EH (cell line): ENCODE data around the gene TMEM43.

Experiments
- DNase-seq: peaks from one replicate; pipeline ENCODE4 v3.0.0-alpha.2; 2015; ENCODE audit warnings: low read depth

Gene TMEM43

GRCh38 chr3:14178247-14179113 is 53.6 kb downstream of the TMEM43 start, which contains the start of the genes LSM3 and XPC:
TSS of gene LSM3 (plus strand) at chr3:14178817. CDS start at chr3:14178861, 44 bp downstream.
TSS of gene XPC (minus strand) at chr3:14178601. CDS start at chr3:14178568, 33 bp downstream.
- DNase-seq, result peak; percentile 99

DNA sequence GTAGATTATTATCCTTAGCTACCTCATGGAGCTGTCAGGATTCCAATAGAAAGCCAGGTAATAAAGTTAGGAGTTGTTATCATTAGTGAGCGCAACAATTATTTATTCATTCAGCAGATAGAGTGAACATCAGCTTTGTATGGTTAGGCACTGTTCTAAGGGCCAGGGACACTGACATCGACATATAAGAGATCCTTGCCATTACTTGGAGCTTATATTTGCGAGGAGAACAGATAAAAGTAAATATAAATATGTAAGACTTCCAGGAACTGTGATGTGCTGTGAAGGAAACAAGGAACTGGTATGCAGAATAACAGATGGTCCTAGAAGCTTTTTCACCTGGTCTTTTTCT is 54.2 kb downstream of the TMEM43 start:
- DNase-seq, result no peak

- DNase-seq, result no peak
Observed at GRCh38 chr3:14179795-14180194, 54.9 kb downstream of the TMEM43 start.

GRCh38 chr3:14181253-14181652 is 56.4 kb downstream of the TMEM43 start:
- no peak for DNase-seq

- DNase-seq, result no peak
Observed at GRCh38 chr3:14183015-14183577, 58.2 kb downstream of the TMEM43 start.

DNA sequence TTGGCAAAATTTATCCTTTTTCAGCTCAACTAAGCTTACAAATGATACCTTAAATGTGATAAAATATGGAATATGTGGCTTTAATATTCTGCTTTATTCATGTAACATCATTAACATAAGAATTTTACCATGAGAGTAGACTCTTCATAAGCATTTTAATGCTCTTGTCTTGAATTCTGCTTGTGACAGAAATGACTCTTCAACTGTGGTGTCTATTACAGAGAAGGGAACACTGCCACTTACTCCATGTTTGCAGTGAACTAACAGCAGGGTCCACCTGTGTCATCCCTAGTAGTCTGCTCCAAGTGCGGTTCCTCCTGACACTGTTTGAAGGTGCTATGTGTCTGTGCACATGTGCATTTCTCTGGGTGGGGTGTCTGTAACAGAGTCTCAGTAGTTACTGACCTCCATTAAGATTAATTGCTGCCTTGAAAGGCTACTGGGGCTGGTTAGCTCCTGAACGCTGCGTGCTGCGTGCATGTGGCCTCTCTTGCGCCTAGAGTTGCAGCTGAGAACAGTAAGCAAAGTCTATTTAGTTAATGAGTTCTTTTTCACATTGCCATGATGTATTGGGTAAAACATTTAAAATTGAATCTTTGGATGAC is 62.1 kb downstream of the TMEM43 start:
- DNase-seq, result no peak

GRCh38 chr3:14188041-14188754 is 63.3 kb downstream of the TMEM43 start:
- no peak for DNase-seq
